Measurements from ENCODE around the gene GRIK1. TPM values are rescaled to one million over a fixed set of nuclear protein-coding genes. Genes with fewer than 3 reads are reported as not detected.

The GRIK1 gene
- total RNA-seq, 1 donor from 2014 or later: 3.2 TPM

GRCh38 chr21:29697555-29698193 lies 242.1 kb downstream of the GRIK1 start:
- TF ChIP-seq POLR2AphosphoS5 (IDR thresholded peaks at IDR 0.05; ENCODE audit: insufficient read depth in 1 of 2, low read depth in 1 of 2) (no peak), CTCF (IDR thresholded peaks at IDR 0.05) (no peak), POLR2A (IDR thresholded peaks at IDR 0.05) (no peak)
- Histone ChIP-seq H3K4me1 (no peaks in the 10 kb centered on the region), H3K9me3 (no peaks in the 10 kb centered on the region), H3K27ac (no peak overlapping the region), H3K4me3 (no peak overlapping the region), H3K27me3 (no peaks in the 10 kb centered on the region), H3K36me3 (no peaks in the 10 kb centered on the region)
- intact Hi-C loops (cut with DNase I): no loop called here
- no peak for DNase-seq (ENCODE audit: extremely low spot score in 2 of 2)

- no peak for DNase-seq (ENCODE audit: extremely low spot score in 2 of 2)
- H3K27ac ChIP-seq: no peak overlapping the region
- H3K9me3 ChIP-seq: no peaks in the 10 kb centered on the region
- no peaks in the 10 kb centered on the region for H3K27me3 ChIP-seq
- H3K4me1 ChIP-seq: no peaks in the 10 kb centered on the region
- no peak overlapping the region for H3K4me3 ChIP-seq
- intact Hi-C loops (cut with DNase I): no loop called here
- TF ChIP-seq POLR2AphosphoS5 (IDR thresholded peaks at IDR 0.05; ENCODE audit: insufficient read depth in 1 of 2, low read depth in 1 of 2) (no peak), POLR2A (IDR thresholded peaks at IDR 0.05) (no peak), CTCF (IDR thresholded peaks at IDR 0.05) (no peak)
- H3K36me3 ChIP-seq: no peaks in the 10 kb centered on the region
Measured at GRCh38 chr21:29696937-29697336, 242.9 kb downstream of the GRIK1 start.

GRCh38 chr21:29691616-29692491 lies 247.9 kb downstream of the GRIK1 start:
- intact Hi-C loops (cut with DNase I): no loop called here
- Histone ChIP-seq H3K27me3 (no peaks in the 10 kb centered on the region), H3K27ac (no peak overlapping the region), H3K4me3 (no peak overlapping the region), H3K4me1 (no peaks in the 10 kb centered on the region), H3K9me3 (no peaks in the 10 kb centered on the region), H3K36me3 (no peaks in the 10 kb centered on the region)
- TF ChIP-seq POLR2A (IDR thresholded peaks at IDR 0.05) (no peak), CTCF (IDR thresholded peaks at IDR 0.05) (no peak), POLR2AphosphoS5 (IDR thresholded peaks at IDR 0.05; ENCODE audit: insufficient read depth in 1 of 2, low read depth in 1 of 2) (no peak)
- no peak for DNase-seq (ENCODE audit: extremely low spot score in 2 of 2)

- no peaks in the 10 kb centered on the region for H3K9me3 ChIP-seq
- H3K27me3 ChIP-seq: no peaks in the 10 kb centered on the region
- no peaks in the 10 kb centered on the region for H3K4me1 ChIP-seq
- H3K36me3 ChIP-seq: no peaks in the 10 kb centered on the region
- no peak overlapping the region for H3K27ac ChIP-seq
- no peak overlapping the region for H3K4me3 ChIP-seq
- DNase-seq (ENCODE audit: extremely low spot score in 2 of 2): no peak
- no peak for TF ChIP-seq CTCF (IDR thresholded peaks at IDR 0.05)
- TF ChIP-seq POLR2AphosphoS5 (IDR thresholded peaks at IDR 0.05; ENCODE audit: insufficient read depth in 1 of 2, low read depth in 1 of 2): no peak
- TF ChIP-seq POLR2A (IDR thresholded peaks at IDR 0.05): no peak
- intact Hi-C loops (cut with DNase I): no loop called here
Measured at GRCh38 chr21:29689753-29690152, 250.0 kb downstream of the GRIK1 start.

- no peak for DNase-seq (ENCODE audit: extremely low spot score in 2 of 2)
- H3K27ac ChIP-seq: no peak overlapping the region
- no peaks in the 10 kb centered on the region for H3K4me1 ChIP-seq
- no peaks in the 10 kb centered on the region for H3K27me3 ChIP-seq
- H3K4me3 ChIP-seq: no peak overlapping the region
- TF ChIP-seq POLR2A (IDR thresholded peaks at IDR 0.05) (no peak), POLR2AphosphoS5 (IDR thresholded peaks at IDR 0.05; ENCODE audit: insufficient read depth in 1 of 2, low read depth in 1 of 2) (no peak), CTCF (IDR thresholded peaks at IDR 0.05) (no peak)
- intact Hi-C loops (cut with DNase I): no loop called here
- H3K9me3 ChIP-seq: no peaks in the 10 kb centered on the region
- no peaks in the 10 kb centered on the region for H3K36me3 ChIP-seq
Measured at GRCh38 chr21:29684106-29684505, 255.7 kb downstream of the GRIK1 start.

Measured in vagina (tissue), 2 donors.